Measurements from ENCODE around the gene GRIP1. TPM values are rescaled to one million over a fixed set of nuclear protein-coding genes. Genes with fewer than 3 reads are reported as not detected.

The GRIP1 gene
- total and polyA plus RNA-seq, 10 of the 15 experiments (the other 5 are each of a cell fraction or from before 2014, with no cell fraction given): 0.05 to 0.85 (median 0.50) TPM; not detected in 7

DNA sequence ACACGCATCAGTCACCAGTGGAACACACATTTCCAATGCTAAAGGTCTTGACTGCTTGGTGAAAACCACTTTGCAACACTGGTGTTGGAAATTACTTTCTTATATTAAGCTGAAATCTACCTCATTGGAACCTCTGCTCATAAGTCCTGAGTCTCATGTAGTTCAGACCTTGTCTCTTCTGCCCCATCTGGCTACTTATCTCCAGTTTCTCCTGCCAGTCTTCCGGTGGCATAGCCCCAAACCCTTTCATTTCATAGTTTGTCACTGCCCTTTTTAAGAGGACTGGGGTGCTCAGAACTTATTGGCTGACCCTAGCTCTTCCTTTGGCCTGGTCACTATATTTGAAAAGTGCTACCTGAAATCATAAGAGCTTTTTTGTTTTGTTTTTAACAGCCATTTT, 332.9 kb downstream of the GRIP1 start (continued):
- TF ChIP-seq CUX1 (IDR thresholded peaks at IDR 0.05; ENCODE audit: insufficient replicate concordance, low read depth, low read length) (no peak), ZNF217 (IDR thresholded peaks at IDR 0.05) (no peak), RELA (IDR thresholded peaks at IDR 0.05; ENCODE audit: borderline replicate concordance, partially characterized antibody) (no peak)

GRCh38 chr12:66345212-66345611, 333.7 kb downstream of the GRIP1 start:
- ChIA-PET RAD21 (ENCODE audit: unreplicated experiment) (no interaction called here), POLR2A (interaction anchor here (0.8 kb wide), 1 partner anchor 1183 kb away, joined by 3 read pairs; no protein-coding TSS in a partner anchor), CTCF (interaction anchor here (1.4 kb wide), 1 partner anchor 200 kb away, joined by 3 read pairs; no protein-coding TSS in a partner anchor), SMC1A (ENCODE audit: uncharacterized antibody, unreplicated experiment) (interaction anchor here (1.4 kb wide), 1 partner anchor 33 kb away, joined by 3 read pairs; no protein-coding TSS in a partner anchor)
- Histone ChIP-seq H3K4me1 (ENCODE audit: control insufficient read depth, insufficient read depth, low read length) (no peaks in the 10 kb centered on the region), H3K79me2 (ENCODE audit: control insufficient read depth, insufficient read depth, low read length) (no peaks in the 10 kb centered on the region), H2AFZ (ENCODE audit: control insufficient read depth, low read depth, low read length) (no peak overlapping the region), H4K20me1 (ENCODE audit: control insufficient read depth, insufficient read depth) (no peaks in the 10 kb centered on the region), H3K4me2 (ENCODE audit: control insufficient read depth, insufficient read depth) (no peak overlapping the region), H3K27ac (ENCODE audit: control insufficient read depth, insufficient read depth) (no peak overlapping the region), H3K4me3 (no peak overlapping the region), H3K9me3 (replicated peaks; ENCODE audit: control insufficient read depth, insufficient read depth, low read length) (no peaks in the 10 kb centered on the region; the same call in 2 of the 3 replicates), H3K9ac (ENCODE audit: control insufficient read depth, insufficient read depth, low read length) (no peak overlapping the region), H3K27me3 (replicated peaks in 1 of 2; ENCODE audit: control insufficient read depth in 2 of 2, insufficient read depth in 2 of 2, low read length in 1 of 2) (no peaks in the 10 kb centered on the region), H3K36me3 (ENCODE audit: control insufficient read depth in 2 of 2, insufficient read depth in 2 of 2, low read length in 1 of 2) (peaks cover 1 to 5% of the 10 kb centered on the region in 2 experiments; a peak in 1 of 4 replicates)
- in situ Hi-C loops (cut with MboI): no loop called here
- WGBS (ENCODE audit: insufficient coverage, insufficient replicate concordance, low lambda C conversion rate, missing lambda C conversion rate): 97% methylated on average over 3 of the region's 3 CpGs
- FAIRE-seq: no peak
- no peak for ATAC-seq
- no TSS peak for BruUV-seq (replicated peaks)
- DNase-seq (ENCODE audit: low read depth, low spot score): no peak
- intact Hi-C loops (cut with micrococcal nuclease; ENCODE audit: unreplicated experiment): no loop called here
- TF ChIP-seq CBX5 (IDR thresholded peaks at IDR 0.05; ENCODE audit: low read depth): no peak
- TF ChIP-seq, protein P1, sequence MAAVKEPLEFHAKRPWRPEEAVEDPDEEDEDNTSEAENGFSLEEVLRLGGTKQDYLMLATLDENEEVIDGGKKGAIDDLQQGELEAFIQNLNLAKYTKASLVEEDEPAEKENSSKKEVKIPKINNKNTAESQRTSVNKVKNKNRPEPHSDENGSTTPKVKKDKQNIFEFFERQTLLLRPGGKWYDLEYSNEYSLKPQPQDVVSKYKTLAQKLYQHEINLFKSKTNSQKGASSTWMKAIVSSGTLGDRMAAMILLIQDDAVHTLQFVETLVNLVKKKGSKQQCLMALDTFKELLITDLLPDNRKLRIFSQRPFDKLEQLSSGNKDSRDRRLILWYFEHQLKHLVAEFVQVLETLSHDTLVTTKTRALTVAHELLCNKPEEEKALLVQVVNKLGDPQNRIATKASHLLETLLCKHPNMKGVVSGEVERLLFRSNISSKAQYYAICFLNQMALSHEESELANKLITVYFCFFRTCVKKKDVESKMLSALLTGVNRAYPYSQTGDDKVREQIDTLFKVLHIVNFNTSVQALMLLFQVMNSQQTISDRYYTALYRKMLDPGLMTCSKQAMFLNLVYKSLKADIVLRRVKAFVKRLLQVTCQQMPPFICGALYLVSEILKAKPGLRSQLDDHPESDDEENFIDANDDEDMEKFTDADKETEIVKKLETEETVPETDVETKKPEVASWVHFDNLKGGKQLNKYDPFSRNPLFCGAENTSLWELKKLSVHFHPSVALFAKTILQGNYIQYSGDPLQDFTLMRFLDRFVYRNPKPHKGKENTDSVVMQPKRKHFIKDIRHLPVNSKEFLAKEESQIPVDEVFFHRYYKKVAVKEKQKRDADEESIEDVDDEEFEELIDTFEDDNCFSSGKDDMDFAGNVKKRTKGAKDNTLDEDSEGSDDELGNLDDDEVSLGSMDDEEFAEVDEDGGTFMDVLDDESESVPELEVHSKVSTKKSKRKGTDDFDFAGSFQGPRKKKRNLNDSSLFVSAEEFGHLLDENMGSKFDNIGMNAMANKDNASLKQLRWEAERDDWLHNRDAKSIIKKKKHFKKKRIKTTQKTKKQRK (IDR thresholded peaks at IDR 0.05; ENCODE audit: low read depth, low read length): no peak
- TF ChIP-seq KAT2A (conservative IDR thresholded peaks at IDR 0.05; ENCODE audit: control insufficient read depth, low read depth, low read length): no peak
- no peak for TF ChIP-seq ZSCAN29 (IDR thresholded peaks at IDR 0.05)
- no peak for TF ChIP-seq SP1 (IDR thresholded peaks at IDR 0.05; ENCODE audit: low read depth, low read length)
- TF ChIP-seq, protein P2, sequence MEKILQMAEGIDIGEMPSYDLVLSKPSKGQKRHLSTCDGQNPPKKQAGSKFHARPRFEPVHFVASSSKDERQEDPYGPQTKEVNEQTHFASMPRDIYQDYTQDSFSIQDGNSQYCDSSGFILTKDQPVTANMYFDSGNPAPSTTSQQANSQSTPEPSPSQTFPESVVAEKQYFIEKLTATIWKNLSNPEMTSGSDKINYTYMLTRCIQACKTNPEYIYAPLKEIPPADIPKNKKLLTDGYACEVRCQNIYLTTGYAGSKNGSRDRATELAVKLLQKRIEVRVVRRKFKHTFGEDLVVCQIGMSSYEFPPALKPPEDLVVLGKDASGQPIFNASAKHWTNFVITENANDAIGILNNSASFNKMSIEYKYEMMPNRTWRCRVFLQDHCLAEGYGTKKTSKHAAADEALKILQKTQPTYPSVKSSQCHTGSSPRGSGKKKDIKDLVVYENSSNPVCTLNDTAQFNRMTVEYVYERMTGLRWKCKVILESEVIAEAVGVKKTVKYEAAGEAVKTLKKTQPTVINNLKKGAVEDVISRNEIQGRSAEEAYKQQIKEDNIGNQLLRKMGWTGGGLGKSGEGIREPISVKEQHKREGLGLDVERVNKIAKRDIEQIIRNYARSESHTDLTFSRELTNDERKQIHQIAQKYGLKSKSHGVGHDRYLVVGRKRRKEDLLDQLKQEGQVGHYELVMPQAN (conservative IDR thresholded peaks at IDR 0.05): no peak
- TF ChIP-seq BMI1 (IDR thresholded peaks at IDR 0.05; ENCODE audit: borderline replicate concordance): no peak
- no peak for TF ChIP-seq ELK1 (IDR thresholded peaks at IDR 0.05; ENCODE audit: low read depth, low read length)

Data from GM12878 (cell line).